Right lung (tissue), 10 donors: ENCODE data around the gene CMTM1. TPM values are rescaled to one million over a fixed set of nuclear protein-coding genes. Genes with fewer than 3 reads are reported as not detected.

Experiments
- DNase-seq, 2 donors: peaks; one replicate each; pipeline ENCODE4 v3.0.0-alpha.2; 2013
- long read RNA-seq, 8 donors: transcript quantifications; one replicate each; lab custom pipeline, GENCODE V29; 2026
- polyA plus RNA-seq, 5 donors: library from polyadenylated mRNA; unstranded; fragments of 120-200 nt; gene quantifications; one replicate each; pipeline versions ENCODE4 v1.2.1 to v1.2.3, GENCODE V29; 2013; ENCODE audit warnings: inconsistent platforms in 1 of 5, low replicate concordance in 1 of 5; ENCODE audit not compliant: insufficient read length in 5 of 5, insufficient read depth in 1 of 5

The CMTM1 gene, protein sequence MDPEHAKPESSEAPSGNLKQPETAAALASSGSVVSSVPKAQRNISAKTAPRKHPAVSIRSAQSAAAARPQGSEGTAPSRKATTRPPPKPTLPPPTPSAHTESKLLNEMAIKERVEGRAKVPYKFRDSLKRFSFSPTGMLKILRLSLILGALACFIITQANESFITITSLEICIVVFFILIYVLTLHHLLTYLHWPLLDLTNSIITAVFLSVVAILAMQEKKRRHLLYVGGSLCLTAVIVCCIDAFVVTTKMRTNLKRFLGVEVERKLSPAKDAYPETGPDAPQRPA
- polyA plus RNA-seq = 10 to 100 TPM in 1 of 5 donors, 1 to 10 TPM in 4; 5.3 to 10.8 (median 9.5) TPM
- long read RNA-seq, donor 1 = 0 reads
- long read RNA-seq, donor 2 = 0 reads
- long read RNA-seq, donor 3, partial matches to known transcripts = 8 of 8 reads
- long read RNA-seq, donor 3, other reads (novel, unspliced or antisense) = 0 of 8 reads
- long read RNA-seq, donor 4 = 0 reads
- long read RNA-seq, donor 5 = 0 reads
- long read RNA-seq, donor 6 = 0 reads
- long read RNA-seq, donor 7 = 0 reads
- long read RNA-seq, donor 8 = 0 reads

DNA sequence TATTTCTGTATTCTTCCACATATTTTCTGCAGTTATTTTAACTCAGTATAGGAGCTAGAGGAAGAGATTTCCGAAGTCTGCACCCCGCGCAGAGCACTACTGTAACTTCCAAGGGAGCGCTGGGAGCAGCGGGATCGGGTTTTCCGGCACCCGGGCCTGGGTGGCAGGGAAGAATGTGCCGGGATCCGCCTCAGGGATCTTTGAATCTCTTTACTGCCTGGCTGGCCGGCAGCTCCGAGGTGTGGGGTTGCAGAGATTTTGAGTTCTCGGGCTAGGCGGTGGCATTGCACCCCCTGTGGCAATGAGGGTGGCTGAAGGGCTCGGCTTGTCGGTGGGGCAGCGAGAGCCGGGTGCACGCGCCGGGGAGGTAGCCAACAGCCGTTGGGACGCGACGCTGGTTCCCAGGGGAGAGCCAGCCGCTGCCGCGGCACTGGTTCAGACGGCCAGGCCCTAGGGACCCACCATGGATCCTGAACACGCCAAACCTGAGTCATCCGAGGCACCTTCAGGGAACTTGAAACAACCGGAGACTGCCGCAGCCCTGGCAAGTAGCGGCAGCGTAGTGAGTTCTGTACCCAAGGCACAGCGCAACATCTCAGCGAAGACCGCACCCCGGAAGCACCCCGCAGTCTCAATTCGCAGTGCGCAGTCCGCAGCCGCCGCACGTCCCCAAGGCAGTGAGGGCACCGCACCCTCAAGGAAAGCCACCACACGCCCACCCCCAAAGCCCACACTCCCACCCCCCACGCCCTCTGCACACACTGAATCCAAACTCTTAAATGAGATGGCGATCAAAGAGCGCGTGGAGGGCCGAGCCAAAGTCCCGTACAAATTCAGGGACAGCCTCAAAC lies at the start of gene CMTM1:
Gene CMTM1, plus strand, starts transcription at position 389 of the 851 bp plus-strand sequence. Its CDS starts 75 bp downstream, at position 464.
- no peak for DNase-seq

DNA sequence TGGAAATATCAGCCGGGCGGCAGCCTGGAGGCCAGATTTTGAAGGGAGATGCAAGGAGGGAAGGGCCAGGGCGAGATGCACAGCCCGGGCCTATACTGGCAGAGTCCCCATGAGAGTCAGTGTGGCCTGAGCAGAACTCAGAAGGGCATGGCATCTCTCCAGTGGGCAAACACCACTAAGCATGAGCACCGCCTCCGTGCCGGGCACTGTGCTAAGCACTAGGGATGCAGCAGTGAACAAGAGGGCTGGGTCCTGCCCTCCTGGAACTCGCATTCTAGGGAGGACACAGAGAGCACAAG lies 49.8 kb upstream of the CMTM1 start:
- DNase-seq = no peak

DNA sequence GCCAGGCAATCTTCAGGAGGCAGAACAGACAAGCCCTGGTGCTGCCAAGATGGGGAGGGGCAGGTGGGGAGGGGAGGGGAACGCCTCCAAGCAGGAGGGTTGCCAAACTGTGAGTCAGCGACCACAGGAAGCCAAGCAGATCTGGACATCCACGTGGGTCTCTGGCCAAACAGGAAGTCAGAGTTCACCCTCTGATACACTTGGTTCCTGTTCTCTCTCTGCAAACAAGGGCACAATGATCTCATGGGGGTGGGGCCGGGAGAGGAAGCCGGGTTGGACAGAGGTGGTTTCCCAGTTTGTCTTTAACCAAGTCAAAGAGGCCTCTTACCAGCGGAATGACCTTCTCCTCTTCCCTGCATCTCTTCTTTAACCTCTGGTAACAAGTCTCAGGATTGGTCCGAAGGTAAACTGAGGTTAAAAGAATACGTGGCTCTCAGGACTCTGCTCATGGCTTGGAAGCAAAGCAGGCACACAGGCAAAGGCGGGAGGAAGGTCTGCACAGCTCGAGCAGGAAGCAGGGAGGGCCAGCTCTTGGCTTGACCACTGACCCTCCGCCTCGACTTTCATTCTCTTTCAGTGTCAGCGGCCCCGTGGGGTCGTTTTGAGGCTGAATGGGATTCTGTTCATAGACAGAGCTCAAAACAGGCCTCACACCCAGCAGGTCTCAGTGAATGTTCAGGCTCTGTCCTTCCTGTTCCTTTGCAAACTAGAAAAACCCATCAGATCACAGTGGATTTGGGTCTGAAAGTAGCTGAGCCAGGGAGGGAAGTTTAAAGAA lies 49.2 kb upstream of the CMTM1 start:
- peak; percentile 92 for DNase-seq

DNA sequence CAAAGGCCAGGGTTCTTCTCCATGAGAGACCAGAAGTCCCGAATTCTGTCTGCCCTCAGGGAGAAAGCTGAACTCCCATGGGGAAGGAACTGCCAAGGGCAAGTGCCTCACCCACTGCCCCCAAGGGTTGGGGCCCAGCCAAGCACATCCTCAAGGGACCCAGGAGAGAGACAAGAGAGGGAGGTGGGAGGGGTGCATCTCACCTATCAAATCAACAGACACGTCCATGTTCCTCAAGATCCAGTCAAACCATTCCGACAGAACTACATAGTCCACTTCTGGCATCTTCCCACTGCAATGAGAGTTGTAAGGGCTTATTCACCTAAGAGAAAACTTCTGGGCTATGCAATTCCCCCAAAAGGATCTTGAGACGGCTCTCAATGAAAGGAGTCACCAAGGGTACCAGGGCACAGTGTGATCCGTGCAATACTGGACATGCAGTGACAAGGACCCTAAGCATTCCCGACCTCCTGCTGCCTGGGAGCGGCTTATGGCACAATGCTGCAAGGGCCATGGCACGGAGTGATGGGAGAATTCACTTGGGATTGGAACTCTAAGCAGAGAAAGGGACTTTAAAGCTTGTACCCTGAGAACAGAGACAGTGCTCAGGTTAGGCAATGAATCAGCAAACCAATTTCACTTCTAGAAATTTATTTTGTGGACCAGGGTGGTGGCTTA lies 48.5 kb upstream of the CMTM1 start:
- DNase-seq = no peak

DNA sequence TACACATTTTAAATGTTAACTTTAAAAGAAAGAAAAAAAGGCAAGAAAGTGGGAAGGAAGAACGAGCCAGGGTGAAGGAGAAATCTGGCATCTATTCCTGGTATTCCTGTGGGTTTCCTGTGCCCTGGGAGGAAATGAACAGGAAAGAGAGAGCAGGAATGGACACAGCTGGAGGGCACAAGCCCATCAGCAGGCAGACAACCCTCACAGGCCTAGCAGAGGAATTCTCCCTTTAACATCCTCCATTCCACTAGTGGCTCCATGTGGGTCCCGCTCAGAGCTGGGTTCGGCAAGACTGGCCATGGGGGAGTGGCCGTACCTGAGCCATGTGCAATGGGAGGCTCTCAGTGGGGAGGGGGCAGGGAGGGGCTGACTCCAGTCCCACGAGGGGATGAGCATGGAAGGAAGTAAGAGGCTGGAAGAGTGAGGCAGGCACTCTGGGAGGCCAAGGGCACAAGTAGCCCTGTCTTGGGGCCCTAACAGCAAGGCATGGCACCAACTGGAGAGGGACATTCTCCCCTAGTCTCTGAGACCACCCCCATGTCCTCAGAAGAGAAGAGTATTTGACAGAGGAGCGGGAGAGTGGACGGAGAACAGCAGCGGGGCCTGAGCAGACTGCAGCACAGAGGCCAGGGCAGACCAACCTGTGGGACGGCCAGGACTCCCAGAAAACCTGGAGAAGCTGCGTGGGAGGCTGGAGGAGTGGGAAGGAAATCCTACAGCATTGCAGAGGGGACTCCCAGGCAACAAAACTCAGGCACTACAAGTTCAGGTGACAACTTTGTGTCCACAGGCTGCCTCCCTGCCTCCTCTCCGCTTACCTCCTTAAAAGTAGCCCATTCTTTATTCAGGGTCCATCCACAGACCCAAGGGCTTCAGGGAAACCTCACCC lies 46.5 kb upstream of the CMTM1 start:
- DNase-seq = no peak

DNA sequence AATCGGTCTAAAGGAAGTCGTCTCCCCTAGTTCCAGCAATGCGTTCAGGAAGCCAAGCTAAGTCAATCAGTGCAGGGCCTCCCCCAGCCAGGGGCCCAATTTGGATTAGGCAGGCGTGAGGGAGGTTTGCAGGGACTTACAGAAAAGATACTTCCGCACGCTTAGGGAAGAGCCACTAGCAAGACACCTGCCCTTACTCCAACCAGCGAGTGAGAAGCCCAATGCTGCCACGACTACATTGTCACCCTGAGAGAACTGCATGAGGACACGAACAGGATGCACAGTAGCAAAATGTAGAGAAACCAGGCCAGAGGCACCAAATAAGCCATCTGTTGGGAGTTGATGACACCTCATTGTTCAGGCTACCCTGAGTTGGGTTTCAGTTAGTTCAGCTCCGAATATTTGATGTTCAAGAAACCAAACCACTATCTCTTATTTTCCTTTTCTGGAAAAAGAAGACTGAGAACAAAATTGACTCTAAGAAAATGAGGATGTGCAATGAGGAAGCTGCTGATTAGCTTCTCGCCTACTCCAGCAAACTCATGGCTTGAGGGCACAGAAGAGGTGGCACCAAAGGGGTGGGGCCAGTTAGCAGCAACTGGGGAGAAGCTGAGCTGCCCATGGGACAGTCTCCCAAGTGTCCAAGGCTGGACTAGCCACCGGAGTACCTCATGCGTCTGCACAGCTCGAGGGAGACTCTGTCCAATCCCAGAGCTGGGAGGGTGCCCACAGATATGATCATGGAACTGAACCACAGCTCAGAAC lies 45.7 kb upstream of the CMTM1 start:
- no peak for DNase-seq

DNA sequence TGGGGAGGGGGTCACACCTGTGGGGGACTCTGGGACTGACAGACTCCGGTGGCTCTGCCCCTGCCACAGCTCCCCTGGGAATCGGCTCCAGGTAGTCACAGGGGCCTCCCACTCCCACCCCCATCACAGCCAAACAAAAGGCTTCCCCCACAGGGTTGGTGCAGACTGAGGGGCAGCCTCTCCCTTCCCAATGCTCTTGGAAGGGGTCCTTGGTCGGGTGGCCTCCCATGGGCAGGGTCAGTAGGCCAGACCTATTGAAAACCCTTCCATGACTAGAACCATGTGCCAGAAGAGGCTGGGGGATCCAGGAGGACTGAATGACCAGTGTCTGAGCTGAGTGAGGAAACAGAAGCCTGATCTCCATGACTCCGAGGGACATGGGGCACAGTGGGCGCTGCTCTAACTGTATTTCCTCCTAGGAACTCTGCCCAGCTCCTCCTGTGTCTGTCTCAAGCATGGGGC lies 45.0 kb upstream of the CMTM1 start:
- no peak for DNase-seq

DNA sequence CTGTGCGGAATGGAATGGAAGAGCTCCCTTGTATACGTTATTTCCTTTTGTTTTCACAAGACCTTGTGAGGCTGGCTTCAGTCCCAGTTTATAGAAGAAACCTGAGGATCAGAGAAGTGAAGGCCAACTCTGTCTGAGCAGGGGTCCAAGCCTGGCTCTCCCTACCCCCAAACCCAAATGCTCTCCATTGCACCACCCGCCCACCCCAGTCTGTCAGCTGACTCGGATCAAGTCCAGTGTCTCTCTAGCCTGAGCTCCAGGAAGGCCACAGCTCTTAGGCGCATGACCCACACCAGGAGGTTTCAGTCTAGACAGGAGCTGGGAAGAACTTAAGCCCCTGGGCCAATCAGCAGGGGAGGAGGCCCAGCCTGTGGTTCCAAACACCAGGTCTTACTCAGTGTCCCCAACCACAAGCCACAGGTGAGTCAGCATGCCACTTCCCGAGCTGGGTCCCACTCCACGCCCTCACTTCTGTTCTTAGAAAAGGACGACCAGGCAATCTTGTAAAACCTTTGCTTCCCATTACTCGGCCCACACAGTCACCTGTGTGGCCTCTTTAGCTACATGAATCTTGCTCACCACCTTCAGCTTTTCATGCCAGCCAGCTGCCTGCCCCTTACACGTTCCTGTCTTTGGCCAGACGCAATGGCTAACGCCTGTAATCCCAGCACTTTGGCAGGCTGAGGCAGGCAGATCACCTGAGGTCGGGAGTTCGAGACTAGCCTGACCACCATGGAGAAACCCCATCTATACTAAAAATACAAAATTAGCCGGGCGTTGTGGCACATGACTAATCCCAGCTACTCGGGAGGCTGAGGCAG lies 44.1 kb upstream of the CMTM1 start:
- DNase-seq = no peak

DNA sequence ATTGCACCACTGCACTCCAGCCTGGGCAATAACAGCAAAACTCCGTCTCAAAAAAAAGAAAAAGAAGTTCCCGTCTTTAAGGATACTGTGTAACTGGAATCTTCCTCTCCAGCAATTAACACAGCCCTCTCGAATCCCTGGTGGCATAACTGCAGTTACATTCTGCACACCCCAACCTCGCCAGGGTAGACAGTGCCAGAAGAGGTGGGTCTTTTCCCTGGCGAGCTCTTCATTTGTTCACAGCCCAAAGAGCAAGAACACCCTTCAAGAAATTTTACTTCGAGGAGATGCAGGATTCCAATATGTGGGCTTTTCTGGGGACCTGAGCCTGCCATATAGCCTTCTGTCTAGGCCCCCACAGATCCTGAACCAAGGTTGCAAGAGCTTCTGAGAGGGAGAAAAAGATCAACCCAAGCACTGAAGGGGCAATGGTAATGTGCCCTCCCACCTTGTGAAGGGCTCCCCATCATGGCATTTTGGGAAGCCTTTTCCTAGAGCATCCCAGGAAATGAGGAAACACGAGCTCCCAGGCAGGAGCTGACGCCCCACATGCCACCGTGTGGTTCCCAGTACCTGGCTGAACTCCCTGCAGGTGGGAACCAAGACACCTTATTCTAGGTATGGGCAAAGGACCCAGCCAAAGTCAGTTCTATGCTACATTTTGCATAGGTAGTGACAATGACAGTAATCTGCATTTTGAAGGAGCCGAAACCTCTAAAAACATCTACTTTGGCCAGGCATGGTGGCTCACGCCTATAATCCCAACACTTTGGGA lies 43.2 kb upstream of the CMTM1 start:
- no peak for DNase-seq

DNA sequence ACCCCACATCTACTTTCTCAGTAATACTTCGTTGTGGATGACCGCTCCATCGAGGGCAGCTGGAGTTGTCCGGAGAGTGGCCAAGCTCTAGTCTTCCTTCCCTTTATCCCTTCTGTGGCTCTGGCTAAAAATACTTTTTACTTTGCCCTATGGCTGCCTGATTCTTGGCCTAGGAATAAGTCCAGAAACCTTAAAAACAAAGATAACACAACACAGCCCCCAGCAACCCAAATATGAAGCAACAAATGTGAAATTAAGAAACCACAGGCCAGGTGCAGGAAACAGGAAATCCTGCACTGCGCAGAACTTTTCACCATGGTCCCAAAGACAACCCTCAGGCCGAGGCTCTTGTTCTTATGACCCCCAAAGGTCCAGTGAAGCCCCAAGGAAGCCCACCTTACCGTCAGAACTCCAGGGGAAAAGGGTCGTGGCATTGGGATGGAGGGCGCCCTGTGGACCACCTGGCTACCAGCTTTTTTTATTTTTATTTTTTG lies 42.3 kb upstream of the CMTM1 start:
- no peak for DNase-seq

DNA sequence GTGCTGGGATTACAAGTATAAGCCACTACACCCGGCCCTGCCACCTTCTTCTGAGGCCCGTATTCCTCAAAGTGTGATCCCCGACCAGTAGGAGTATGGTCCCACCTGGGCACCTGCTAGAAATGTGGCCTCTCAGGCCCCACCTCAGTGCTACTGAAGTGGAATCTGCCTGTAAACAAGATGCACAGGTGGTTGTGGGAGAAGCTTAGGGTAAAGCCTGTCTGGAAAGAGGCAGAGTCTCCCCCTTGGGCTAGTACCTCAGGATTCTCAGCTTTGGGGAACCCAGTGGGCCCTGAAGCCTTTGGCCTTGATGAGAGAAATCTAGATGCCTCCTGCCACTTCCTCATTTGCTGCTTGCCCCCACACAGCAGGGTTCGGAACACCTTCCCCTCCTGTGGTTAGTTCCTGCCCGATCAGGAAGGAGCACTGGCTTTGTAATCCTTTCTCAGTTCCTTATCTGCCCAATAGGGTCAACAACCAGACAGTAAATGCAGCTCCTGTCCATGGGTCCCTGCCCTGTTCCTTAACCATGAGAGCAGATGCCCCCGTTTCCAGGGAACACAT lies 41.6 kb upstream of the CMTM1 start:
- DNase-seq = no peak

DNA sequence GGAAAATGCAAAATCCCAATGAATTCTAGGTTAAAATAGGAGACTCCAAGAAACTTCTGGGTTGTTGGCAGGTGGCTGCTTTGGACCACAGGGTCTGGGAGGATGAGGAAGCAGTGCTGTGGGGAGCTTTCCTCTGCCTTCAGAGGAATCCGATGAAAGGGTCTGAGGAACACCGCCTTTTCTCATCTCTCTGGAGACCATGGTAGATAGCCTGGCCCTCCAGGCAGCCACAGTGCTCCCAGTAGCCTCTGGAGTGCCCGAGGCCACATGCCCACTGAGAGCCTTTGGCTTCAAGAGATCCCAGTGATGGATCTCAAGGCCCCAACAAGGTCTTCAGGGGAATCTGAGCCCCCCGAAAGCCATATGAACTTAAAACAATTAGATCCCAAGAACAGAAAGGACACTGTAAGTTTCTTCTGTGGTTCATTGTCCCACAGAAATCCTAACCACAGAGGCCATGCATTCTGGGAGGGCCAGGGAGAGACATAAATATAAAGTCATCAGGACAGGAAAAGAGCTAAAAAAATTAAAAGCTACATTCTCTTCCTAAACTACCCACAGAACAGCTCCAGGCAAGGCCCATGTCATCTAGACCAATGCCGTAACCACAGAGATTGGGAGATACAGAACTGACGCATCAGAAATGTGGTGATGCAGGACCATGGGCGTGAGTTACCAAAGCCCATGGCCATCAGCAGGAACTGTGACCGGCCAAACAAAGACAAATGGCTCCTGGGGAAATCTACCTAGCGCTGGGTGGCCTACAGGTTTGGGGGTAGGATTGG lies 40.7 kb upstream of the CMTM1 start:
- no peak for DNase-seq

DNA sequence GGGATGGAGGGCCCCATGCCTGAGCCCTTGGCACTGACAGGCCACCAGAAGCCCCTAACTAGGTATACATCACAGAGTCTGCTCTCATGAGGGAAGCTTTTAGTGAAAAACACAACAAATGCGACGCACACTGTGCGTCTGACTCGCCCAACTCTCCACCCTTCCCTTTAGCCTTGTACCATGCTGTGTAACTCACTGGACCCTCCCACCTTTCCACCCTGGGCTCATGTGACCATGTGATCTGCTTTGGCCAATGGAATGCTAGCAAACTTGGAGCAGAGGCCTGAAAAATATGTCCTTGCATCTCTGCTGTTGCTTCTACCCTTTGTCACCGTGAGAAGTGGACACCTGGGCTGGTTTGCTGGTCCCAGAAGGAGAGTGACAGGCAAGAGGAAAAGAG lies 37.9 kb upstream of the CMTM1 start:
- no peak for DNase-seq

DNA sequence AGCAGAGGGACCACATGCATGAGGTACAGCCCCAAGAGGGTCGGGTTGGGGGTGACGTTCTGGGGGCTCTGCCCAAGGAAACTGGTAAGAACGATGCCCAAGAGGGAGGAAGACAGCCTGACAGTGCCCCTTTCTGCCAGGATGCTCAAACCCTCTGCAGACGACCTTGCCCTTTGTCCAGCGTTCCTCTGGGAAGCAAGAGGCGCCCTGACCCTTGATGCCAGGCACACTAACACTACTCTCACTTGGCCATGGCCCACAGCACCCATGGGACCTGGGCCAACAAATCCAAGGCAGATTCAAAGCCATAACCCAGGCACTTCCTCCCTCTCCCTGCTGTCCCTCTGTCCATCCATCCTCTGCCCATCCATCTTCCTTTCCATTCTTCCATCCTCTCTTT lies 36.8 kb upstream of the CMTM1 start:
- no peak for DNase-seq

DNA sequence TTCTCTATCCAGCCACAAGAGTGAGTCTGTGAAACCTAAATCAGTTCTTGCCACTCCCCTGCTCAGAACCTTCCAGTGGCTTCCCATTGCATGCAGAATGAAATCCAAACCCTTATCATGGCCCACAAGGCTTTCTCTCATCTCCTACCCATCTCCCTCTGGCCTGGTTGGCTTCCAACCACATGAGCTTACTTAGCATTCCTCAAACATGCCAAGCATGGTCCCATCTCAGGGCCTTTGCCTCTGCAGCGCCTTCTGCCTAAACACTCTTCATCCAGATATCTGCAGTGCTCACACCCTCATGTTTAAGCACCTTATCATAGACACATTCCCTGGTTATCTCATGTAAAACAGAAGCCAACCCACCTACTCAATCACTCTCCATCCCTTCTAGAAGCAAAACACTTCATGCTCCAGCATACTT lies 31.9 kb upstream of the CMTM1 start:
- no peak for DNase-seq

DNA sequence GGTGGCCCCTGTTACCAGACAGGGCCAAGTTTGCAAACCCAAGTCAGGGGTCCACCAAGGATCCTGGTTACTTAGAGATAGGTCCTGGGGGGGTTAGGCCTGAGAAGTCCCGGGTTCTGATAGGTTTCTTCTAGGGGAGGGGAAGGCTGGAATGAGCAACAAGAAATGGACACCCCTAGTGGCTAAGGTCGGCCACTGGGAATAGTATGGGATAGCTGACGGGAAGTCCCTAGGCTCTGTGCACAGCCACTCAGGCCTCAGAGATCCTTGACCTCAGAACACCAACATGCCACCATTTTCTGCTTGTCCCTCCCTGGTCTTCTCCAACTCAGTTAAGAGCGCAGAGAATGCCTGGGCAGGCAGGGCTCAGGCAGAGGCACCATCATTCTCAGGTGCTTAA lies 29.7 kb upstream of the CMTM1 start:
- DNase-seq = no peak
